HUES48 (cell line): ENCODE results near the gene PPP2R5D.
"Not testable (repeated sequence)": the region's sequence is repeated elsewhere in the genome, so short reads cannot be mapped to it uniquely, and the experiment has no call there.

ENCODE experiments used
- H3K27ac ChIP-seq: one replicate; pipeline ENCODE4 v1.7.0; 2013; ENCODE audit warnings: low read depth, low read length, inconsistent platforms
- H3K27me3 ChIP-seq: 2 replicates; pipeline ENCODE4 v1.6.1; 2013; ENCODE audit warnings: mild to moderate bottlenecking, low read length; ENCODE audit not compliant: control insufficient read depth, insufficient read depth
- H3K36me3 ChIP-seq: 2 replicates; pipeline ENCODE4 v1.6.1; 2013; ENCODE audit warnings: low read length; ENCODE audit not compliant: control insufficient read depth, insufficient read depth
- H3K4me1 ChIP-seq: 2 replicates; pipeline ENCODE4 v1.6.1; 2013; ENCODE audit warnings: mild to moderate bottlenecking, low read length; ENCODE audit not compliant: control insufficient read depth, insufficient read depth
- H3K4me3 ChIP-seq: 2 replicates; pipeline ENCODE4 v1.5.1; 2013; ENCODE audit warnings: mild to moderate bottlenecking, low read depth, low read length
- H3K9ac ChIP-seq: 2 replicates; pipeline ENCODE4 v1.6.1; 2013; ENCODE audit warnings: mild to moderate bottlenecking, low read depth, low read length, moderate library complexity
- H3K9me3 ChIP-seq: 2 replicates; pipeline ENCODE4 v1.6.1; 2013; ENCODE audit warnings: low read length; ENCODE audit not compliant: control insufficient read depth, insufficient read depth

Gene PPP2R5D

DNA sequence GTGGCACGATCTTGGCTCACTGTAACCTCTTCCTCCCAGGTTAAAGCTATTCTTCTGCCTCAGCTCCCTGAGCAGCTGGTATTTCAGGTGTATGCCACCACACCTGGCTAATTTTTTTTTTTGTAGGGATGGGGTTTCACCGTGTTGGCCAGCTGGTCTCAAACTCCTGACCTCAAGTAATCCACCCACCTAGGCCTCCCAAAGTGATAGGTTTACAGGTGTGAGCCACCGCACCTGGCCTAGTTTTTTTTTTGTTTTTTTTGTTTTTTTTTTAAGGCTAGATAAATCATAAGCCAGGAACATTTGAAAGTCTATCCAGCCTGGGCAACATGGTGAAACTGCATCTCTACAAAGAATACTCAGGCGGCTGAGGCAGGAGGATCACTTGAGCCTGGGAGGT is 48.0 kb downstream of the PPP2R5D start:
- no peak overlapping the region for H3K9ac ChIP-seq
- no peaks in the 10 kb centered on the region for H3K9me3 ChIP-seq
- H3K27ac ChIP-seq = no peak overlapping the region
- H3K36me3 ChIP-seq = peaks cover 70% of the 10 kb centered on the region
- no peaks in the 10 kb centered on the region for H3K27me3 ChIP-seq
- H3K4me3 ChIP-seq = no peak overlapping the region
- no peaks in the 10 kb centered on the region for H3K4me1 ChIP-seq

DNA sequence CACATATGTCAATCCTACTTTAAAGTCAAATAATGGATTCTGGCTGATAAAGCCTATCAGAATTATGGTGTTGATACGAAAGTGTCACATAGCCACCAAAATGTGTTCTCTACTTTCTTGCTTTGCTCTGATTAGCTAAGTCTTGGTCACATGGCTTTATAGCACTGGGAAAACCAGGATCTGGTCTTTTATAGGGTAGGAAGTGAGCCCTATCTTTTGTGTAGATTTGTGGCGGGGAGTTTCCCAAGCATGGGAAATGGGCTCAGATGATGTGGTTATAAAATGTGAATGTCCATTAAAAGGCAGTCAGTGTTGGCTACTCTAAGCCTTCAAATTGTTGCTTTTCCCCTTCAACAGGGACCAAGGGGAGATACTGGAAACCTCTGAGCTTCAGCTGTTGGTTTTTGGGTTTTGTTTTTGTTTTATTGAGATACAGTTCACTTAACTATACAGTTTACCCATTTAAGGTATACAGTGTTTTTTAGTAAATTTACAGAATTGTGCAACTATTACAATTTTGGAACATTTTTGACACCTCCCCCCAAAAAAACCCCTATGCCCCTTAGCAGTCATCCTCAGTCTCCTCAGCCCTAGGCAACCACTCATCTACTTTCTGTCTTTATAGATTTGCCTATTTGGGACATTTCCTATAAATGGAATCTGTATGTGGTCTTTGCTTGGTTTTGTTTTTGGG is 49.3 kb downstream of the PPP2R5D start:
- no peak overlapping the region for H3K4me3 ChIP-seq
- peaks cover 71% of the 10 kb centered on the region for H3K36me3 ChIP-seq
- no peaks in the 10 kb centered on the region for H3K27me3 ChIP-seq
- H3K9me3 ChIP-seq = no peaks in the 10 kb centered on the region
- H3K9ac ChIP-seq = no peak overlapping the region
- H3K27ac ChIP-seq = no peak overlapping the region
- H3K4me1 ChIP-seq = no peaks in the 10 kb centered on the region

DNA sequence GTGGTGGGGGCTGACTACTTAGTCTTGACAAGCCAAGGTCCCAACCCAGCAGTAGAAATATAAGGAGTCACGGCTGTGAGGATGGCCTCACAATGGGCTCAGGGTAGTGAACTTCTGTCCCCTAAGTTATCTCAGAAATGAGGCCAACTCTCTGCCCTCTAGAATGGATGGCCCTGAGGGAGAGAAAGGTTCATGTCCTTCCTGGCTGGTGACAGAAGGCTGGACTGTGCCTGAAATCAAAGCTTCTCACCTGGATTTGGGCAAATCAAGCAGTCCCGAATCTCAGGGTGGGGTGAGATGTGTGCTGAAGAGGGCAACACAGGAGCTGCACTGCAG is 49.8 kb downstream of the PPP2R5D start:
- H3K4me3 ChIP-seq = no peak overlapping the region
- H3K36me3 ChIP-seq = peaks cover 67% of the 10 kb centered on the region
- no peaks in the 10 kb centered on the region for H3K27me3 ChIP-seq
- no peaks in the 10 kb centered on the region for H3K4me1 ChIP-seq
- no peak overlapping the region for H3K9ac ChIP-seq
- no peak overlapping the region for H3K27ac ChIP-seq
- no peaks in the 10 kb centered on the region for H3K9me3 ChIP-seq

DNA sequence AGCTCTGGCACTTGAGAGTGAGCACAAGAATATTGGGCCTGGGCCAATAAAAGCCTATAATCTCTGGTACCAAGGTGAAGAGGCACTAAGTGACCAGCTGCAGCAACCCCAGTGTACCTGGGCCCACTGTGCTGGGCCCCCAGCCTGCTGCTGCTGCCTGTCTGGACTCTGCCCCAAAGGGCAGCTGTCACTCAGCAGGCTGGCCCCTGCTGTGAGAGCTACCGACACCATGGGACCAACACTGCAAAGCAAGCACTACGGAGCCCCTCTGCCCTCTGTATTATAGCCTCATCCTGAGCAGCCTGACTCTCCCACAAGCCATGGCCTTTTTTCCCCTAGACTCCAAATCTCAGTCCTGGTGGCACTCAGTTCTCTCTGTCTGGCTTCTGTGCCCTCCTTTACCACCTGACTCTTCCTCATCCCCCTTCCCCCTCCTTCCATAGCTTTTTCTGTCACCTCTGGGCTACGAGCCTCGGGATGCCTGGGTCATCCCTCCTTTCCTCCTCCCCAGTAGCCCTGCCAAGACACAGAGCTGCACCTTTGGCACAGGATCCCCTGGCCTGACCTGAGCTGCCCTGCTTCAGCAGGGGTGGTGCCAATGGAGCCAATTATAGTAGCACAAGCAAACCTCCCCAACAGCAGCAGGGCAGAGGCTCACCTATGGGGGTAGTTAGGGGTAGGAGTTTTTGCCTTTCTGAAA is 51.3 kb downstream of the PPP2R5D start:
- H3K9me3 ChIP-seq = no peaks in the 10 kb centered on the region
- peaks cover 57% of the 10 kb centered on the region for H3K36me3 ChIP-seq
- H3K27me3 ChIP-seq = no peaks in the 10 kb centered on the region
- no peaks in the 10 kb centered on the region for H3K4me1 ChIP-seq
- H3K27ac ChIP-seq = no peak overlapping the region
- H3K4me3 ChIP-seq = no peak overlapping the region
- no peak overlapping the region for H3K9ac ChIP-seq

DNA sequence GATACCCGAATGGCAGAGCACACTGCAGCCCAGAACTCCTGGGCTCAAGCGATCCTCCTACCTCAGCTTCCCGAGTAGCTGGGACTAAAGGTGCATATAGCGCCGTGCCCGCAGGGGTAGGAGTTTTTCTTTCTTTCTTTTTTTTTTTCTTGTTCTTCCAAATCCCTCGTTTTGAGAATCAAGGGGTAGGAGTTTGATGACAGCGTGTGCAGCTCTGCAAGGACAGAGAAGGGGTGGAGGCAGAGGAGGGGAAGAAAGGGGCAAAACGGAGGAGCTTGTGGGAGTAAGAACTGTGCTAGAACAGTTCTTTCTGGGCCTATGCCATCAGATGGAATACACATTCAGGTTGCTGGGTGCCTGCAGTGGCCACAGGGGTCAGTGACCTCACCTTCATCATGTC is 52.3 kb downstream of the PPP2R5D start:
- no peak overlapping the region for H3K27ac ChIP-seq
- H3K9ac ChIP-seq = no peak overlapping the region
- H3K4me3 ChIP-seq = no peak overlapping the region
- H3K27me3 ChIP-seq = no peaks in the 10 kb centered on the region
- H3K4me1 ChIP-seq = no peaks in the 10 kb centered on the region
- no peaks in the 10 kb centered on the region for H3K9me3 ChIP-seq
- peaks cover 62% of the 10 kb centered on the region for H3K36me3 ChIP-seq

DNA sequence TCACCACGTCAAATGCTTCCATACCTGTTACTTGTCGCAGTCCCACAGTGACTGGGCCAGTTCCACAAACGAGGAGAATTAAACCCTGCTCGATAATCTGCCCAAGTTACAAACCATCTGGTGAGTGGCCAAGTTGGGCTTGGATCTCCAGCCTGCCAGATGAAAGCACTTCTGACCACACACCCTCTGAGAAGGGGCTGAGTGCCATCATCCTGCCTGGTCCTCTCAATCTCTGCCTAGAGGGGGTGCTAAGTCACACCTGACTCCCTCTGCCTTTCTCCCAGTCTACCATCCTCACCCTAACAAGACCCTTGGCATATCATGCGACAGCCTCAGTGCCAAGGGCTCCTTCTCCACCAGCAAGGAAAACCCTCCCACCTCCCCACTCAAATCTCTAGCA is 52.8 kb downstream of the PPP2R5D start:
- Histone ChIP-seq H3K9me3 (no peaks in the 10 kb centered on the region), H3K27ac (no peak overlapping the region), H3K9ac (no peak overlapping the region), H3K4me3 (no peak overlapping the region), H3K4me1 (no peaks in the 10 kb centered on the region), H3K27me3 (no peaks in the 10 kb centered on the region), H3K36me3 (peaks cover 59% of the 10 kb centered on the region)

DNA sequence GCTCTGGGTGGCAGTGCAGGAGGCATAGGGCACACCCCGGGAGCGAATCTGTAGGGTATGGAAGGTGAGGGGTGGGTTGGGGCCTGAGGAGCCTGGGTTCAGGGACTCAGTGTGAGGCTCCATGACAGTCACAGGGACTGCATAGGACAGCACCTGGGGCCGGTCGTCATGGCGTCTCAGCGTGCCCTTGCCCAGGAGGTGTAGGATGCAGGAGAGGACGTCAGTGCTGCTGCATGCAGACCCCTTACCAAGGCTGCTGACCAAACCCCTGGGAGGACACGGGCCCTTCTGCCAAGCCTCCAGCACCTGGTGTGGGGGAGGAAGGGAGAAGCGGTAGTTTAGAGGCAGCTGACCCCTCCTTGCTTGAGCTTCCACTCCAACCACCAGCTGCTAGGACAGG is 53.3 kb downstream of the PPP2R5D start:
- Histone ChIP-seq H3K27me3 (no peaks in the 10 kb centered on the region), H3K9ac (no peak overlapping the region), H3K27ac (no peak overlapping the region), H3K4me1 (no peaks in the 10 kb centered on the region), H3K9me3 (no peaks in the 10 kb centered on the region), H3K4me3 (no peak overlapping the region), H3K36me3 (peaks cover 58% of the 10 kb centered on the region)

DNA sequence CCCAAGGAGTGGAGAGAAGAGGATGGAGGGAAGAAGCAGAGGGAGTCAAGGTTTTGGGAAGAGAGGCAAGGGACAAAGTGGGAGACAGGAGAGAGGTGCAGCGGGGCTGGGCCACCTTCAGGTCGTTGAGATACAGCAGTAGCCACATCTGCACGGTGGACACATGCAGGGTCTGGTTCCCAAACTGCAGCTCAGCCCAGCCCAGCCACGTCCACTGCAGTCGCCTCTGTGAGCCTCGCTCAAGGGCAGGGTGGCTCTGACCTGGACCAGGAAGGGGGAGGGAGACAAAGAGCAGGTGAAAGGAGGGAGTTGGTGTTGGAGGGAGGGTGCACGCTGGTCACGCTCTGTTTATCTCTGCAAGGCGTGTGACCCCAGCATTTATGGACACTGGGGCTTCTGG is 54.4 kb downstream of the PPP2R5D start:
- H3K4me1 ChIP-seq = no peaks in the 10 kb centered on the region
- no peak overlapping the region for H3K4me3 ChIP-seq
- no peaks in the 10 kb centered on the region for H3K27me3 ChIP-seq
- H3K9ac ChIP-seq = no peak overlapping the region
- H3K9me3 ChIP-seq = no peaks in the 10 kb centered on the region
- H3K27ac ChIP-seq = no peak overlapping the region
- peaks cover 61% of the 10 kb centered on the region for H3K36me3 ChIP-seq

DNA sequence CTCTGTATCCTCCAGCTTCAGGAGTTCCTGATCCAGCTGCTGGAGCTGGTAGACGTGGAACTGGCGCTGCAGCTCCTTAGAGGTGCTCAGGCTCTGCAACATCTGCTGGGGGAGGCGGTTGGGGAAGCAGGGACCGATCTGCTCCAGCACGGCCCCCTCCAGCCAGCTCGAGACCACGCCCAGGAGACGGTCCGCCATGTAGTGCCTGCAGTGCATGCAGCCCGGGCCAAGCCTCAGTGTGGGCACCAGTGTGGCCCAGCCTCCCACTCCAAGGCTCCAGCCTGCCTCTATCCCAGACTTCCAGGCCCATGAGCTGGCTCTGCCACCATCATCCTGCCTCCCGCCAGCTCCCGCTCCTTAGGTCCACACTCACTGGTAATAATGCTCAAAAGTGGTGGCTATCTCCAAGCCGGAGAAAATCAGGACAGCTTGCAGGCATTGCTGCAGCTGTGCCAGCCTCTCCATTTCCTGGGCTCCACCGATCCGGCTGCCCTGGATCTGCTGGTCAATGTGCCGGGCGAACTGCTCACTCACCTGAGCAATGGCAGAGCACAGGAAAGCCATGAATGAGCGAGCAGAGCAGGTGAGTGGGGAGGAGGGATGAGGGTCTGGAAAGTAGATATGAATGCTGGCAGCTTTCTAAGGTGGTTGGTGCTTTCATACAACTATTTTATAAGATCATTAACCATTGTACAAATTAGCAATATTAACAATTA is 56.3 kb downstream of the PPP2R5D start:
- no peak overlapping the region for H3K9ac ChIP-seq
- no peaks in the 10 kb centered on the region for H3K9me3 ChIP-seq
- H3K27me3 ChIP-seq = no peaks in the 10 kb centered on the region
- no peak overlapping the region for H3K27ac ChIP-seq
- no peaks in the 10 kb centered on the region for H3K4me1 ChIP-seq
- H3K4me3 ChIP-seq = no peak overlapping the region
- H3K36me3 ChIP-seq = peaks cover 54% of the 10 kb centered on the region

DNA sequence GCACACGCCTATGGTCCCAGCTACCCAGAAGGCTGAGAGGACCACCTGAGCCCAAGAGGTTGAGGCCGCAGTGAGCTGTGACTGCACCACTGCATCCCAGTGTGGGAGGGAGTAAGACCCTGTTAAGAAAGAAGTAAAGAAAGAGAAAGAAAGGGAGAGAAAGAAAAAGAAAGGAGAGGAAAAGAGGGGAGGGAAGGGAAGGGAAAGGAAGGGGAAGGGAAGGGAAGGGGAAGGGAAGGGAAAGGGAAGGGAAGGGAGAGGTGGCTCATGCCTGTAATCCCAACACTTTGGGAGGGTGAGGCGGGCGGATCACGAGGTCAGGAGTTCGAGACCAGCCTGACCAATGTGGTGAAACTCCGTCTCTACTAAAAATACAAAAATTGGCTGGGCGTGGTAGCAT is 57.1 kb downstream of the PPP2R5D start:
- H3K9ac ChIP-seq, H3K4me1 ChIP-seq, H3K9me3 ChIP-seq, H3K27ac ChIP-seq, H3K27me3 ChIP-seq, H3K4me3 ChIP-seq: not testable (repeated sequence)
- peaks cover 58% of the 10 kb centered on the region for H3K36me3 ChIP-seq

DNA sequence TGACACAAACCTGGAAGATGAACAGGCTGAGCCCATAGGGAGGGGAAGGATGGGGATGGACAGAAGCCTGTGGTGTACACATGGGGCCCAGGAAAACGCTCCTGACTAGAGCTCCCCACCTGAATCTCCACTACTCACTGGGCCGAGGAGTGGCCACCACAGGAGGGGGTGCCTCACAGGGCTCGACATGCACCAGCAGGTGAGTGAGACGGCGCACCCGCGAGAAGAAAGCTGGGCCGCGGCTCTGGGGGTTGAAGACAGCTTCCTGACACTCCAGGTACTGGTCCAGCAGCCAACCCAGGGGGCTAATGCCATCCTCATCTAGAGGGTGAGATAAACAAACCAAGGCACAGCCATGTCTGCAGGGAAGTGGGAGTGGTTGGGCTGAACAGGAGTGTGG is 58.9 kb downstream of the PPP2R5D start:
- no peak overlapping the region for H3K9ac ChIP-seq
- peaks cover 52% of the 10 kb centered on the region for H3K36me3 ChIP-seq
- H3K4me3 ChIP-seq = no peak overlapping the region
- no peak overlapping the region for H3K27ac ChIP-seq
- no peaks in the 10 kb centered on the region for H3K27me3 ChIP-seq
- H3K4me1 ChIP-seq = no peaks in the 10 kb centered on the region
- no peaks in the 10 kb centered on the region for H3K9me3 ChIP-seq
